ENCODE data around the gene PTP4A2. TPM values are rescaled to one million over a fixed set of nuclear protein-coding genes. Genes with fewer than 3 reads are reported as not detected.

The PTP4A2 gene
- total RNA-seq: 100 to 1,000 TPM; 230 to 244 TPM
- polyA plus RNA-seq: 100 to 1,000 TPM in 1 of 2 donors, 10 to 100 TPM in 1; 72.0 to 147 TPM
- long read RNA-seq, donor 1, transcript PTP4A2-221 (6 exons, 3,921 nt): major isoform, 11 of 60 reads
- long read RNA-seq, donor 1, transcript PTP4A2-218 (5 exons, 3,353 nt): minor isoform, 6 of 60 reads
- long read RNA-seq, donor 1, partial matches to known transcripts: 1 of 60 reads
- long read RNA-seq, donor 1, other reads (novel, unspliced or antisense): 40 of 60 reads
- long read RNA-seq, donor 2, transcript PTP4A2-221 (6 exons, 3,921 nt): major isoform, 110 of 131 reads
- long read RNA-seq, donor 2, partial matches to known transcripts: 2 of 131 reads
- long read RNA-seq, donor 2, other reads (novel, unspliced or antisense): 16 of 131 reads

DNA sequence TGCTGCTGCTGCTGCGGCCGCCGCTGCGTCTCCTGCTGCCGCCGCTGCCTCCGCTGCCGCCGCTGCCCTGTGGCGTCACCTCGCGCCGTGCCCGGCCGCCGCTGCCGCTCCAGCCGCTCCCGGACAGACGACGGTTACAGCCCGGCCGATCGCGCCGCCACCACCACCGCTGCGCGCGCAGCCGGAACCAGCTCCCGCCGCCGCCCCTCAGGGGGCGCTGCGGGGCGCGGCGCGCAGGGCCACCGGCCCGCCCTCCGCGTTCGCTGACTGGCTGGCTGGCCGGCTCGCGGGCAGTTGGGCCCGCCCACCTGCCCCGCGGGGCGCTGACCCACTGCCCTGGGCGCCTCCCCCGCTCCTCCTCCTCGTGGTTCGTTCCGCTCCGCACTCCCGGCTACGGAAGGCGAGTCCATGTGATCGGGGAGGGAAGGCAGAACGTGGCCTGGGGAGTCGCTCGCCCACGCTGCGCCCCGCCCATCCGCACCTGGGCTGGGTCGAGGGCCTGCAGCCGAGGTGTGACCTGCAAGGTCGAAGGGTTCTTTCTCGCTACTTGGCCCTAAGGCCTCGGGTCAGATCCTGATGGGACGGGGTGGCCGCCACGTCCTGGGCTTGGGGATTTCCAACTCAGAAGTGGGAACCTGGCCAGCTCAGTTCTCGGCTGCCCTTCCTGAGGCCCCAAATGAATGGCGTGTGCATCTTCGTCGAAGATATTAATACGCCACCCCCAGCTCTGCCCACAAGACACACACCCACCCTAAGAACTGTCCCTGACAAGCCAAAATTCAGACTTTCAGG, at the start of gene PTP4A2:
Gene PTP4A2, minus strand, starts transcription at position 185 of the 792 bp plus-strand sequence. CDS start 19,303 bp downstream, outside the sequence.
- Histone ChIP-seq H3K9me3 (ENCODE audit: control insufficient read depth, low read length) (no peaks in the 10 kb centered on the region), H3K4me1 (ENCODE audit: control insufficient read depth in 1 of 2, insufficient read depth in 2 of 2, low read length in 2 of 2) (peaks cover 0 to 2% of the 10 kb centered on the region in 2 donors), H3K4me3 (ENCODE audit: low read length in 2 of 2) (peak within 1 kb of the TSS; percentile 79 to 90), H3K27me3 (ENCODE audit: control insufficient read depth in 1 of 2, insufficient read depth in 2 of 2, low read length in 1 of 2) (no peaks in the 10 kb centered on the region), H3K36me3 (ENCODE audit: control insufficient read depth in 1 of 2, insufficient read depth in 2 of 2, low read length in 1 of 2) (no peaks in the 10 kb centered on the region), H3K27ac (ENCODE audit: low read depth in 1 of 2, low read length in 2 of 2) (peak within 1 kb of the TSS; percentile 88 to 89)
- ATAC-seq (ENCODE audit: low FRiP score) (peak; percentile 97), DNase-seq (peak; percentile 96)
- 0% methylated on average over 54 to 82 of the region's 82 CpGs for WGBS, 2 donors
- intact Hi-C loops (cut with DNase I): loop anchor here in 1 of 2 donors (2.0 to 5.0 kb wide), 2 partner anchors 16 to 124 kb away; no protein-coding TSS in a partner anchor

DNA sequence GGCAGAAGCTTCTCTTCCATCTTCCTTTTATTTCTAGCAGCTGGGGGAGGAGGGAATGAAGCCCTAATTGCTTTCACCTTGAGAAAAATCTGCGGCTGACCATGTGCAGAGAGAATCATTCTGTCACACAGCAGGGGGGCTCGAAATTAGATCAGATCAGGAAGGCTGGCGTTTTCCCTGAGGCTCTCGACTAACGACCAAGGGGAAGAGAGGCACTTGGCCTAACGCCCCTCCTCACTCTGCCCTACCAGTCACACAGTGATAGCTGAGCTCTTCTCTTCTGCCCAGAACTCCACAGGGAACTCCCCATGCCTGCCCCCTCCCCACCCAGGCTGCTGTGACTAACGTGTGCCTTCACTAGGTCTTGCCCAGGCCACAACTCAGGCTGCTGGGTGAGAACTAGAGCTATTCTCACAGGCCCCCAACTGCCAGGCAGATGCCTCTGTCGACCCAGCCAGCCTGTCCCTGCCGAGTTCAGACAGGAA, 49.0 kb upstream of the PTP4A2 start:
- H3K4me3 ChIP-seq (ENCODE audit: low read length in 2 of 2): no peak overlapping the region
- no peak for DNase-seq

DNA sequence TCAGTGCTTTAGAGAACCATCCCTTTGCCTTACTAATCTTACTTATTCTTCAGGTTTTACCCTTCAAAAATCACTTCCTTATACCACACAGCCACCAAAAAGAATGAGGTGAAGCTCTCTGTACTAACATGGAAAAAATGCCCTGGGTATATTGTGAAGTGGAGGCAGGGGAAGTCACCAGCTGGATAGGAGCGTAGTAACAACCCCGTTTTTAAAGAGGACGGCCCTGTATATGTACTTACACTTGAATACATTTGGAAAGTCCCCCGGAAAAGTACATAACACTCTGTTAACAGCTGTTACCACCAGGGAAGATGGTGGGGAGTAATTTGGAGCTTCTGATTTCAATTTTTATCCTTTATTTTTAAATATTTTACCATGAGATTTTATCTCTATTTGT, 47.3 kb upstream of the PTP4A2 start:
- H3K36me3 ChIP-seq (ENCODE audit: control insufficient read depth in 1 of 2, insufficient read depth in 2 of 2, low read length in 1 of 2): no peaks in the 10 kb centered on the region
- WGBS, 2 donors: 26 to 37% methylated on average over 4 of the region's 4 CpGs
- ATAC-seq (ENCODE audit: low FRiP score) (no peak), DNase-seq (no peak)
- H3K27me3 ChIP-seq (ENCODE audit: control insufficient read depth in 1 of 2, insufficient read depth in 2 of 2, low read length in 1 of 2): no peaks in the 10 kb centered on the region
- no peak overlapping the region for H3K27ac ChIP-seq (ENCODE audit: low read depth in 1 of 2, low read length in 2 of 2)
- H3K9me3 ChIP-seq (ENCODE audit: control insufficient read depth, low read length): no peaks in the 10 kb centered on the region
- no peak overlapping the region for H3K4me3 ChIP-seq (ENCODE audit: low read length in 2 of 2)
- no peaks in the 10 kb centered on the region for H3K4me1 ChIP-seq (ENCODE audit: control insufficient read depth in 1 of 2, insufficient read depth in 2 of 2, low read length in 2 of 2)
- intact Hi-C loops (cut with DNase I): no loop called here

More for the DNA sequence above, 49.0 kb upstream of the PTP4A2 start:
- Histone ChIP-seq H3K27ac (ENCODE audit: low read depth in 1 of 2, low read length in 2 of 2) (no peak overlapping the region), H3K4me1 (ENCODE audit: control insufficient read depth in 1 of 2, insufficient read depth in 2 of 2, low read length in 2 of 2) (peaks cover 0 to 4% of the 10 kb centered on the region in 2 donors), H3K9me3 (ENCODE audit: control insufficient read depth, low read length) (no peaks in the 10 kb centered on the region), H3K36me3 (ENCODE audit: control insufficient read depth in 1 of 2, insufficient read depth in 2 of 2, low read length in 1 of 2) (no peaks in the 10 kb centered on the region), H3K27me3 (ENCODE audit: control insufficient read depth in 1 of 2, insufficient read depth in 2 of 2, low read length in 1 of 2) (no peaks in the 10 kb centered on the region)
- no peak for ATAC-seq (ENCODE audit: low FRiP score)
- WGBS, 2 donors: 85 to 87% methylated on average over 9 of the region's 9 CpGs
- intact Hi-C loops (cut with DNase I): no loop called here

DNA sequence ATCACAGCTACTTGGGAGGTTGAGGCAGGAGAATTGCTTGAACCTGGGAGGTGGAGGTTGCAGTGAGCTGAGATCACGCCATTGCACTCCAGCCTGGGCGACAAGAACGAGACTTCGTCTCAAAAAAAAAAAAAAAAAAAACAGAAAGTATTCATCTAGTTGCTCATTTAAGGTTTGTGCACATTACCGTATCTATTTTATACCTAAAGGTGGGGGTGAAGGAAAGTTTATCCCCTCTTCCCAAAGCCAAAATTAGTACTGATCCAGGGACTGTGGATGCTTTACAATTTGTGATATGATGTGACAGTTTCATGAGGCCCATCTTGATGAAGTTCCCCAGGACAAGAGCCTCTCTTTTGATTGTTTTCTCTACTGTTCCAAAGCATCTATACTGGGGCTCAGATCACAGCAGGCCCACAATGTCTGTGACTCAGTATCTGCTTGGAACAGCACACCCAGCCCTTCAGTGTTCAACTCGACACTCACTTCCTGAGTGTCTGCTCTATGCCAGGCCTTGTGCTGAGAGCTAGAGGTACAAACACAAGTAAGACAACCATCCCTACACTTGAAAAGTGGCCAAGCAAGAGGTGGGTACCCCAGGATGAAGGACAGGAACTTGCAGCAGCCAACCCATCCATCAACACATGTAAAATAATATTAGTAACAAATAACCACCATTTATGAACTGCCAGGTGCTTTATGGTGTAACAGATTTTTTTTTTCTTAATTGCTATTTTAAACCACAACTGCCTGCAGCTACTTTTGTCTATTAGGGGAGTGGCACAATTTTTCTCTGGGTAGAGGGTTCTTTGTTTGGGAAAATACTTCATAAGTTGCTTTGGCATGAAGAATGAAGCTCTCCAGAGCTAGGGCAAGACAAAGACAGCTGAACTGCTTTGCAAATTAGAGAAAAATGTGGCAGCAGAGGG, 46.5 kb upstream of the PTP4A2 start:
- no peak overlapping the region for H3K4me3 ChIP-seq (ENCODE audit: low read length in 2 of 2)
- no peaks in the 10 kb centered on the region for H3K4me1 ChIP-seq (ENCODE audit: control insufficient read depth in 1 of 2, insufficient read depth in 2 of 2, low read length in 2 of 2)
- no peaks in the 10 kb centered on the region for H3K9me3 ChIP-seq (ENCODE audit: control insufficient read depth, low read length)
- no peak for DNase-seq
- WGBS, 2 donors: 77 to 80% methylated on average over 4 to 6 of the region's 6 CpGs
- H3K27ac ChIP-seq (ENCODE audit: low read depth in 1 of 2, low read length in 2 of 2): no peak overlapping the region
- ATAC-seq (ENCODE audit: low FRiP score): no peak
- no peaks in the 10 kb centered on the region for H3K36me3 ChIP-seq (ENCODE audit: control insufficient read depth in 1 of 2, insufficient read depth in 2 of 2, low read length in 1 of 2)
- intact Hi-C loops (cut with DNase I): no loop called here
- H3K27me3 ChIP-seq (ENCODE audit: control insufficient read depth in 1 of 2, insufficient read depth in 2 of 2, low read length in 1 of 2): no peaks in the 10 kb centered on the region

DNA sequence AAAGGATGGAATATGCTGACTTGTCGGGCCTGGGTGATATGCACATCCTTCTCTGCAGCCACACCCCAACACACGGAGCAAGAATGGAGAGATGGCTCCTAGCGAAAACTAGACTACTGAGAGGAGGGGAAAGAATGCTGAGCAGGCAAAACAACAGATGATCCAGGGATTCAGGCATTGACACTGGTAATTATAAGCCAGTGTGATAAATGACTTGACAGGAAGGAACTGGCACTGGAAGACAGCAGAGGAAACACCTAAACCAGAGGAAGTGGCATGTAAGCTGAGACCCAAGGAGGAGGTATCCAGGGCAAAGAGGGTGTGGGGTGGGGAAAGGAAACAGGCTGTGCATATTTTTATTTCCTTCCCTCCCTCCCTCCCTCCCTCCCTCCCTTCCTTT, 43.8 kb upstream of the PTP4A2 start:
- intact Hi-C loops (cut with DNase I): no loop called here
- ATAC-seq (ENCODE audit: low FRiP score): no peak
- 81 to 86% methylated on average over 3 of the region's 3 CpGs for WGBS, 2 donors

DNA sequence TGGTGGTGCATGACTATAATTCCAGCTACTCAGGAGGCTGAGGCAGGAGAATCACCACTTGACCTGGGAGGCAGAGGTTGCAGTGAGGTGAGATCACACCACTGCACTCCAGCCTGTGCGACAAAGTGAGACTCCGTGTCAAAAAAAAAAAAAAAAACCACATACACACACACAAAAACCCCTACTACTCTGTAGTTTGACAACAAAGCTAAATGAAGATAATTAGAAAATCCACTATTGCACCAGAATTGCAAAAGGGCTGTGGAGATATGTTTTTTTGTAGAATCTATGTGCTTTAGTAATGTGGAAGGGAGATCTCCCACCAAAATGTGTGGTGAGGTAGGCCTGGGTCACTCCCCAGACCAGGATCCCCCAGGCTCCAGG, 43.3 kb upstream of the PTP4A2 start:
- intact Hi-C loops (cut with DNase I): no loop called here
- H3K27me3 ChIP-seq (ENCODE audit: control insufficient read depth in 1 of 2, insufficient read depth in 2 of 2, low read length in 1 of 2): no peaks in the 10 kb centered on the region
- ATAC-seq (ENCODE audit: low FRiP score): no peak

More for the DNA sequence above, 43.8 kb upstream of the PTP4A2 start:
- no peaks in the 10 kb centered on the region for H3K4me1 ChIP-seq (ENCODE audit: control insufficient read depth in 1 of 2, insufficient read depth in 2 of 2, low read length in 2 of 2)
- H3K9me3 ChIP-seq (ENCODE audit: control insufficient read depth, low read length): no peaks in the 10 kb centered on the region
- H3K4me3 ChIP-seq (ENCODE audit: low read length in 2 of 2): no peak overlapping the region
- peak in 1 of 2 donors; percentile 13 for DNase-seq
- H3K36me3 ChIP-seq (ENCODE audit: control insufficient read depth in 1 of 2, insufficient read depth in 2 of 2, low read length in 1 of 2): no peaks in the 10 kb centered on the region
- no peaks in the 10 kb centered on the region for H3K27me3 ChIP-seq (ENCODE audit: control insufficient read depth in 1 of 2, insufficient read depth in 2 of 2, low read length in 1 of 2)
- no peak overlapping the region for H3K27ac ChIP-seq (ENCODE audit: low read depth in 1 of 2, low read length in 2 of 2)

DNA sequence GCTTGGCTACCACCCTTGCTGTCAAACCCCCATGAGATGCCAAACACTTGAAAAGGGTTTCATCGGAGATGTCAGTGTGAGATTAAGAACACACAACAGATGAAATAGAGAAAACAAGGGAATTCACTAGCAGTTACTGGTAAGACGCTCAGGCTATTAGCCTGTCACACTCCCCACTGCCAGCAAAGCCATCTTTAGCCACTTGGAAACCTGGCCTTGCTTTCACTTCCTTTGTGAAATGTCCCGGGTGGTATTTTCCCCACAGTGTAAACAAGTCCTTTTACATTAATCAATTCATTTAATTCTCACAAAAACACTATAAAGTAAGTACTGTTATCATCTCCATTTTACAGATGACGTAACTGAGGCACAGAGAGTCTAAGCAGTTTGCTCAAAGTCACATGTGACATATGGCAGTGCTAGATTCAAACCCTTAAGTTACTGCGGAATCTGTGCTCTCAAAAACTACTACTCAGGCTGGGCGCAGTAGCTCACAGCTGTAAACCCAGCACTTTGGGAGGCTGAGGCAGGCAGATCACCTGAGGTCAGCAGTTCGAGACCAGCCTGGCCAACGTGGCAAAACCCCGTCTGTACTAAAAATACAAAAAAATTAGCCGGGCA, 42.8 kb upstream of the PTP4A2 start:
- intact Hi-C loops (cut with DNase I): no loop called here
- no peaks in the 10 kb centered on the region for H3K4me1 ChIP-seq (ENCODE audit: control insufficient read depth in 1 of 2, insufficient read depth in 2 of 2, low read length in 2 of 2)
- 81 to 83% methylated on average over 10 of the region's 10 CpGs for WGBS, 2 donors

More for the DNA sequence above, 43.3 kb upstream of the PTP4A2 start:
- no peak for DNase-seq
- no peaks in the 10 kb centered on the region for H3K4me1 ChIP-seq (ENCODE audit: control insufficient read depth in 1 of 2, insufficient read depth in 2 of 2, low read length in 2 of 2)
- H3K36me3 ChIP-seq (ENCODE audit: control insufficient read depth in 1 of 2, insufficient read depth in 2 of 2, low read length in 1 of 2): no peaks in the 10 kb centered on the region
- 91 to 93% methylated on average over 2 of the region's 2 CpGs for WGBS, 2 donors
- no peak overlapping the region for H3K27ac ChIP-seq (ENCODE audit: low read depth in 1 of 2, low read length in 2 of 2)
- H3K9me3 ChIP-seq (ENCODE audit: control insufficient read depth, low read length): no peaks in the 10 kb centered on the region
- no peak overlapping the region for H3K4me3 ChIP-seq (ENCODE audit: low read length in 2 of 2)

More for the DNA sequence above, 42.8 kb upstream of the PTP4A2 start:
- Histone ChIP-seq H3K27ac (ENCODE audit: low read depth in 1 of 2, low read length in 2 of 2) (no peak overlapping the region), H3K4me3 (ENCODE audit: low read length in 2 of 2) (no peak overlapping the region), H3K9me3 (ENCODE audit: control insufficient read depth, low read length) (no peaks in the 10 kb centered on the region), H3K27me3 (ENCODE audit: control insufficient read depth in 1 of 2, insufficient read depth in 2 of 2, low read length in 1 of 2) (no peaks in the 10 kb centered on the region), H3K36me3 (ENCODE audit: control insufficient read depth in 1 of 2, insufficient read depth in 2 of 2, low read length in 1 of 2) (no peaks in the 10 kb centered on the region)
- DNase-seq: peak in 1 of 2 donors; percentile 6
- no peak for ATAC-seq (ENCODE audit: low FRiP score)
